K562 (cell line): ENCODE results near the gene WDR88. TPM values are rescaled to one million over a fixed set of nuclear protein-coding genes. Genes with fewer than 3 reads are reported as not detected.

Experiments
- ATAC-seq: fragments of 200-7000 bp; cut with Tn5 transposase; 3 replicates; pipeline ENCODE4 v1.9.1; 2020; ENCODE audit warnings: moderate library complexity
- BruUV-seq: library from RNA; stranded (reverse); fragments of 400-500 nt; replicated peaks from 2 replicates; lab custom pipeline; 2021; lab: Mats Ljungman, UMichigan
- CTCF ChIA-PET: fragments of 300-600 bp; formaldehyde crosslinking; extraction: SDS; loops from one replicate; lab custom pipeline; 2021; ENCODE audit warnings: low intra/inter-chr PET ratio; lab: Yijun Ruan, JAX
- POLR2A ChIA-PET: fragments of 300-600, 350-650 bp; sonication (Branson Sonifier 250); formaldehyde crosslinking; extraction: SDS; loops from one replicate; lab custom pipeline; 2021; ENCODE audit warnings: antibody characterized with exemption, inconsistent platforms; lab: Yijun Ruan, JAX
- DNase-seq, 4 experiments: peaks; one replicate each; pipeline versions ENCODE4 v3.0.0 to v3.0.0-alpha.2; 2011 to 2018; ENCODE audit warnings: low spot score in 3 of 4, mixed read lengths in 3 of 4; ENCODE audit errors: extremely low read depth in 1 of 4
- FAIRE-seq: peaks from 2 replicates; lab custom pipeline; 2011; peaks lifted over from hg19 to GRCh38; lab: Jason Lieb, UNC
- H2AFZ ChIP-seq: 2 replicates; pipeline ENCODE4 v1.6.0; 2011; ENCODE audit warnings: low read depth, low read length, control low read depth, inconsistent platforms
- H3K27ac ChIP-seq: fragments of 200-600 bp; 3 replicates; pipeline ENCODE4 v1.8.0; 2011; ENCODE audit warnings: low read depth, mild to moderate bottlenecking, control low read depth, inconsistent platforms, low read length, moderate library complexity, mixed read lengths; ENCODE audit errors: extremely low read depth
- H3K27me3 ChIP-seq, 2 experiments: fragments of 300-600 bp in 1 of 2; 2 replicates in 1 of 2; 3 replicates in 1 of 2; pipeline versions ENCODE4 v1.6.0 to v1.8.0; 2011; ENCODE audit warnings: inconsistent platforms in 2 of 2, low read length in 2 of 2, mild to moderate bottlenecking in 1 of 2, mixed read lengths in 1 of 2, moderate library complexity in 1 of 2; ENCODE audit not compliant: control insufficient read depth in 2 of 2, insufficient read depth in 2 of 2
- H3K36me3 ChIP-seq: fragments of 300-600 bp; 3 replicates; pipeline ENCODE4 v1.8.0; 2011; ENCODE audit warnings: mild to moderate bottlenecking, low read length, inconsistent platforms; ENCODE audit not compliant: control insufficient read depth, insufficient read depth
- H3K4me1 ChIP-seq, 2 experiments: fragments of 200-600 bp in 1 of 2; replicated peaks in 1 of 2; 2 replicates in 1 of 2; 3 replicates in 1 of 2; pipeline versions ENCODE4 v1.5.1 to v1.8.0; 2011; ENCODE audit warnings: inconsistent platforms in 2 of 2, low read length in 2 of 2, mild to moderate bottlenecking in 1 of 2, mixed read lengths in 1 of 2, moderate library complexity in 1 of 2; ENCODE audit not compliant: control insufficient read depth in 2 of 2, insufficient read depth in 2 of 2
- H3K4me2 ChIP-seq: 2 replicates; pipeline ENCODE4 v1.6.1; 2011; ENCODE audit warnings: low read length, control low read depth, inconsistent platforms, mixed read lengths; ENCODE audit not compliant: insufficient read depth
- H3K4me3 ChIP-seq: fragments of 200-600 bp; sonication (generic), shearing (Covaris generic); 2 replicates; pipeline ENCODE4 v1.5.1; 2016; ENCODE audit warnings: control low read depth, inconsistent platforms
- H3K79me2 ChIP-seq: fragments of 200-600 bp; 3 replicates; pipeline ENCODE4 v1.8.0; 2011; ENCODE audit warnings: low read length, inconsistent platforms; ENCODE audit not compliant: control insufficient read depth, insufficient read depth
- H3K9ac ChIP-seq, 2 experiments: 2 replicates each; pipeline versions ENCODE4 v1.6.0 to v1.6.1; 2011; ENCODE audit warnings: low read depth in 2 of 2, low read length in 2 of 2, control low read depth in 1 of 2, inconsistent platforms in 1 of 2, mild to moderate bottlenecking in 1 of 2, mixed read lengths in 1 of 2; ENCODE audit not compliant: insufficient read depth in 1 of 2
- H3K9me1 ChIP-seq: one replicate; pipeline ENCODE4 v1.6.0; 2011; ENCODE audit warnings: inconsistent platforms, mild to moderate bottlenecking, low read length, moderate library complexity; ENCODE audit not compliant: control insufficient read depth, insufficient read depth
- H3K9me3 ChIP-seq: replicated peaks from 2 replicates; pipeline ENCODE4 v1.5.1; 2011; ENCODE audit warnings: low read depth, low read length, inconsistent platforms; ENCODE audit not compliant: control insufficient read depth, insufficient read depth
- H4K20me1 ChIP-seq: replicated peaks from 2 replicates; pipeline ENCODE4 v1.6.1; 2011; ENCODE audit warnings: low read length, inconsistent platforms, mixed read lengths; ENCODE audit not compliant: control insufficient read depth, insufficient read depth
- ETS2 ChIP-seq: IDR thresholded peaks from 2 replicates; pipeline ENCODE4 v1.6.1; 2016; ENCODE audit warnings: borderline replicate concordance, missing genetic modification characterization, mild to moderate bottlenecking, moderate library complexity, missing compliant biosample characterization; ENCODE audit not compliant: poor library complexity, severe bottlenecking
- HNRNPH1 ChIP-seq: fragments of 200-400 bp; formaldehyde crosslinking; optimal IDR thresholded peaks from 2 replicates; pipeline ENCODE3; 2017; ENCODE audit warnings: low read depth, mild to moderate bottlenecking, low read length, moderate library complexity
- JUN ChIP-seq, 2 experiments: sonication (generic) in 1 of 2; formaldehyde crosslinking in 1 of 2; IDR thresholded peaks; 2 replicates each; pipeline versions ENCODE4 v1.6.1 to v1.8.0; 2012 to 2022; ENCODE audit warnings: borderline replicate concordance in 2 of 2, mild to moderate bottlenecking in 2 of 2, improper control_type of control experiment in 1 of 2, low read depth in 1 of 2, low read length in 1 of 2, missing genetic modification reagents in 1 of 2
- KHSRP ChIP-seq: fragments of 450-650 bp; IDR thresholded peaks from 2 replicates; pipeline ENCODE4 v1.6.1; 2017
- LARP7 ChIP-seq: fragments of 450-650 bp; IDR thresholded peaks from 2 replicates; pipeline ENCODE4 v1.6.1; 2016
- MEF2D ChIP-seq: conservative IDR thresholded peaks from 2 replicates; pipeline ENCODE4 v1.6.1; 2016; ENCODE audit warnings: low read depth, missing genetic modification characterization, missing compliant biosample characterization
- NCOA1 ChIP-seq: fragments of 450-650 bp; IDR thresholded peaks from 2 replicates; pipeline ENCODE4 v1.6.1; 2016; ENCODE audit warnings: low read depth
- NFIC ChIP-seq: fragments of 450-650 bp; IDR thresholded peaks from 2 replicates; pipeline ENCODE4 v1.6.1; 2017; ENCODE audit warnings: mild to moderate bottlenecking, inconsistent platforms
- NRF1 ChIP-seq, 2 experiments: fragments of 450-650 bp; IDR thresholded peaks in 1 of 2; conservative IDR thresholded peaks in 1 of 2; 2 replicates each; pipeline ENCODE4 v1.6.1; 2014; ENCODE audit warnings: mild to moderate bottlenecking in 2 of 2
- PHF20 ChIP-seq: fragments of 450-650 bp; IDR thresholded peaks from 2 replicates; pipeline ENCODE4 v1.6.1; 2018; ENCODE audit not compliant: partially characterized antibody
- POU5F1 ChIP-seq: fragments of 150-350 bp; IDR thresholded peaks from 2 replicates; pipeline ENCODE4 v1.6.1; 2014; ENCODE audit warnings: borderline replicate concordance, low read length, low read depth, mild to moderate bottlenecking; ENCODE audit not compliant: partially characterized antibody
- RAD51 ChIP-seq: fragments of 450-650 bp; IDR thresholded peaks from 2 replicates; pipeline ENCODE4 v1.7.1; 2016; ENCODE audit warnings: low read depth, mild to moderate bottlenecking, borderline replicate concordance
- RFX1 ChIP-seq: fragments of 450-650 bp; IDR thresholded peaks from 2 replicates; pipeline ENCODE4 v1.6.1; 2016; ENCODE audit warnings: mild to moderate bottlenecking, moderate library complexity
- WHSC1 ChIP-seq: IDR thresholded peaks from one replicate; pipeline ENCODE4 v1.6.1; 2012; ENCODE audit warnings: low read length, control low read depth, inconsistent platforms
- ZNF431 ChIP-seq: sonication (generic); formaldehyde crosslinking; IDR thresholded peaks from 2 replicates; pipeline ENCODE4 v1.8.0; 2022; ENCODE audit warnings: mild to moderate bottlenecking, missing genetic modification reagents
- ZNF717 ChIP-seq: fragments of 250-450 bp; sonication (Bioruptor Pico); IDR thresholded peaks from 2 replicates; pipeline ENCODE4 v1.5.0; 2021
- WGBS: fragments of 100-300 bp; shearing (Covaris generic); methylation state at CpG from one replicate; pipeline ENCODE4 v1.1.6; 2016; ENCODE audit warnings: low coverage, mixed read lengths; ENCODE audit not compliant: insufficient coverage; ENCODE audit errors: missing lambda C conversion rate; 5-methylcytosine and 5-hydroxymethylcytosine counted together
- in situ Hi-C: fragments of 300-500 bp; cut with MboI; formaldehyde crosslinking; loops from 4 replicates; pipeline ENCODE4 v1.15.0; 2018; ENCODE audit warnings: inconsistent platforms, mixed read lengths
- intact Hi-C: fragments of 100-400 bp; cut with micrococcal nuclease; formaldehyde crosslinking; loops from 2 replicates; pipeline ENCODE4 v1.14.2; 2022
- polyA plus RNA-seq, 8 experiments: library from polyadenylated mRNA; depleted of rRNA in 4 of 8; stranded (reverse) in 5 of 8; unstranded in 3 of 8; fragments of >200 nt; fragmentation: Nextera tagmentation in 2 of 8; fragmentation: Illumina TruSeq in 1 of 8; extraction: Ambion mirVana in 2 of 8; extraction: Trizol in 1 of 8; gene quantifications; 2 replicates each; pipeline versions ENCODE4 v1.2.1 to v1.2.3, GENCODE V29; 2011 to 2014; ENCODE audit warnings: inconsistent platforms in 1 of 8, missing spikeins in 1 of 8
- total RNA-seq, 7 experiments: library from RNA; depleted of rRNA in 6 of 7; stranded (reverse); fragments of >200 nt in 6 of 7; fragmentation: Illumina TruSeq in 2 of 7; extraction: Trizol in 2 of 7; gene quantifications; 2 replicates each; pipeline versions ENCODE4 v1.2.1 to v1.2.3, GENCODE V29; 2011 to 2021; ENCODE audit warnings: low replicate concordance in 1 of 7
- TF ChIP-seq, protein P1 (sequence below): fragments of 450-650 bp; formaldehyde crosslinking; IDR thresholded peaks from 2 replicates; pipeline ENCODE4 v1.4.0; 2022; ENCODE audit warnings: missing genetic modification characterization
- TF ChIP-seq, protein P2 (sequence below): IDR thresholded peaks from 3 replicates; pipeline ENCODE4 v1.6.1; 2011; ENCODE audit warnings: borderline replicate concordance, mild to moderate bottlenecking, moderate library complexity; ENCODE audit not compliant: insufficient read length; ENCODE audit errors: extremely low read depth

Gene WDR88
- total and polyA plus RNA-seq, 9 of the 15 experiments (the other 6 are each of a cell fraction or from before 2014, with no cell fraction given) = 0.03 to 0.04 TPM; not detected in 7

DNA sequence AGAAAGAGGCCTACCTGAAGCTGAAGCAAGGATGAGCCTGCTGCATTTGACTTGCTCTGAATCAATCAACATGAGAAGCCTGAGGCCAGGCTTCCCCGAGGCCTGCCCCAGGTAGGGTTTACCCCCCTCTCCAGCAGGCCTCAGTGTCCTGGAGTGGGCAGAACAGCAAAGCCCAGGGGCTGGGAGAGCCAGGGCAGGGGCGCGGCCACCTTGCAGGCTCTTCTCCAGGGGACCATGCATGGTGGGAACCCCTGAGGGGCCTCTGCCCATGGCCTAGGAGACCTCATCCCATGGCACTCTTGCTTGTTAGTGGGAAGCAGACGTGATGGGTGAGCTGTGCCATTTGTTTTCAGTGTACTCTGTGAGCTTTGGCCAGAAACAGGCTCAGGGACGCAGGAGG lies 42.3 kb downstream of the WDR88 start:
- peaks cover 12 to 30% of the 10 kb centered on the region in 2 experiments; a peak in 4 of 5 replicates for H3K4me1 ChIP-seq
- no peaks in the 10 kb centered on the region for H3K9me3 ChIP-seq
- intact Hi-C loops (no loop called here), in situ Hi-C loops (no loop called here)
- no peak overlapping the region for H3K4me2 ChIP-seq
- no peak overlapping the region for H3K27ac ChIP-seq
- no peak overlapping the region for H3K4me3 ChIP-seq
- H3K36me3 ChIP-seq = no peaks in the 10 kb centered on the region
- DNase-seq = no peak
- no peak overlapping the region for H3K9ac ChIP-seq
- no peak overlapping the region for H2AFZ ChIP-seq
- ChIA-PET POLR2A (interaction anchor here (0.7 to 1.4 kb wide), 2 partner anchors 9 to 12 kb away, joined by 3 read pairs; no protein-coding TSS in a partner anchor), CTCF (no interaction called here)
- ATAC-seq = no peak
- H3K9me1 ChIP-seq = no peaks in the 10 kb centered on the region
- WGBS = 80% methylated on average over 4 of the region's 5 CpGs
- peaks cover 10% of the 10 kb centered on the region; the same call in 2 of the 3 replicates for H3K79me2 ChIP-seq
- TF ChIP-seq ZNF717 = no peak
- no peak for TF ChIP-seq MEF2D (tag)
- TF ChIP-seq WHSC1 = no peak
- no peak for TF ChIP-seq NRF1 (conservative IDR thresholded peaks at IDR 0.05 in 1 of 2, IDR thresholded peaks at IDR 0.05 in 1 of 2)
- TF ChIP-seq PHF20 = no peak
- TF ChIP-seq RAD51 = no peak
- TF ChIP-seq, protein P1, sequence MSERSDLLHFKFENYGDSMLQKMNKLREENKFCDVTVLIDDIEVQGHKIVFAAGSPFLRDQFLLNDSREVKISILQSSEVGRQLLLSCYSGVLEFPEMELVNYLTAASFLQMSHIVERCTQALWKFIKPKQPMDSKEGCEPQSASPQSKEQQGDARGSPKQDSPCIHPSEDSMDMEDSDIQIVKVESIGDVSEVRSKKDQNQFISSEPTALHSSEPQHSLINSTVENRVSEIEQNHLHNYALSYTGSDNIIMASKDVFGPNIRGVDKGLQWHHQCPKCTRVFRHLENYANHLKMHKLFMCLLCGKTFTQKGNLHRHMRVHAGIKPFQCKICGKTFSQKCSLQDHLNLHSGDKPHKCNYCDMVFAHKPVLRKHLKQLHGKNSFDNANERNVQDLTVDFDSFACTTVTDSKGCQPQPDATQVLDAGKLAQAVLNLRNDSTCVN = no peak
- TF ChIP-seq, protein P2, sequence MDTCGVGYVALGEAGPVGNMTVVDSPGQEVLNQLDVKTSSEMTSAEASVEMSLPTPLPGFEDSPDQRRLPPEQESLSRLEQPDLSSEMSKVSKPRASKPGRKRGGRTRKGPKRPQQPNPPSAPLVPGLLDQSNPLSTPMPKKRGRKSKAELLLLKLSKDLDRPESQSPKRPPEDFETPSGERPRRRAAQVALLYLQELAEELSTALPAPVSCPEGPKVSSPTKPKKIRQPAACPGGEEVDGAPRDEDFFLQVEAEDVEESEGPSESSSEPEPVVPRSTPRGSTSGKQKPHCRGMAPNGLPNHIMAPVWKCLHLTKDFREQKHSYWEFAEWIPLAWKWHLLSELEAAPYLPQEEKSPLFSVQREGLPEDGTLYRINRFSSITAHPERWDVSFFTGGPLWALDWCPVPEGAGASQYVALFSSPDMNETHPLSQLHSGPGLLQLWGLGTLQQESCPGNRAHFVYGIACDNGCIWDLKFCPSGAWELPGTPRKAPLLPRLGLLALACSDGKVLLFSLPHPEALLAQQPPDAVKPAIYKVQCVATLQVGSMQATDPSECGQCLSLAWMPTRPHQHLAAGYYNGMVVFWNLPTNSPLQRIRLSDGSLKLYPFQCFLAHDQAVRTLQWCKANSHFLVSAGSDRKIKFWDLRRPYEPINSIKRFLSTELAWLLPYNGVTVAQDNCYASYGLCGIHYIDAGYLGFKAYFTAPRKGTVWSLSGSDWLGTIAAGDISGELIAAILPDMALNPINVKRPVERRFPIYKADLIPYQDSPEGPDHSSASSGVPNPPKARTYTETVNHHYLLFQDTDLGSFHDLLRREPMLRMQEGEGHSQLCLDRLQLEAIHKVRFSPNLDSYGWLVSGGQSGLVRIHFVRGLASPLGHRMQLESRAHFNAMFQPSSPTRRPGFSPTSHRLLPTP = no peak
- no peak for TF ChIP-seq LARP7
- no peak for TF ChIP-seq ZNF431 (CRISPR knock-in tag)
- TF ChIP-seq NCOA1 = no peak
- no peak for TF ChIP-seq RFX1
- TF ChIP-seq ETS2 (tag) = no peak
- no peak for TF ChIP-seq HNRNPH1
- TF ChIP-seq JUN (IDR thresholded peaks at IDR 0.05; ENCODE audit: borderline replicate concordance, low read depth, low read length) = no peak
- no peak for TF ChIP-seq JUN (CRISPR knock-in tag; IDR thresholded peaks at IDR 0.05; ENCODE audit: borderline replicate concordance)
- TF ChIP-seq NFIC = no peak
- no peak for TF ChIP-seq KHSRP
- no peak for TF ChIP-seq POU5F1
- TF ChIP-seq, all 486 proteins: peak for 0
- peaks cover 4% of the 10 kb centered on the region; the same call in 1 of the 2 replicates for H4K20me1 ChIP-seq
- no peak for FAIRE-seq
- H3K27me3 ChIP-seq = no peaks in the 10 kb centered on the region
- no TSS peak for BruUV-seq
